T47D (cell line): ENCODE measurements around the gene JPH4.
"Not testable (repeated sequence)": the region's sequence is repeated elsewhere in the genome, so short reads cannot be mapped to it uniquely, and the experiment has no call there.

ENCODE experiments used
- DNase-seq, 2 experiments: peaks; one replicate each; pipeline versions ENCODE4 v3.0.0 to v3.0.0-alpha.2; 2011 to 2012; ENCODE audit warnings: low read depth in 1 of 2, low spot score in 1 of 2
- JUND ChIP-seq: IDR thresholded peaks from 2 replicates; pipeline ENCODE4 v1.6.1; 2012; ENCODE audit warnings: low read depth
- in situ Hi-C: cut with HindIII; loops from 2 replicates; pipeline ENCODE4 v1.10.0; 2016; ENCODE audit warnings: low sequenced_read_pairs, low pct_unique_long_range_greater_than_20kb

Gene JPH4

DNA sequence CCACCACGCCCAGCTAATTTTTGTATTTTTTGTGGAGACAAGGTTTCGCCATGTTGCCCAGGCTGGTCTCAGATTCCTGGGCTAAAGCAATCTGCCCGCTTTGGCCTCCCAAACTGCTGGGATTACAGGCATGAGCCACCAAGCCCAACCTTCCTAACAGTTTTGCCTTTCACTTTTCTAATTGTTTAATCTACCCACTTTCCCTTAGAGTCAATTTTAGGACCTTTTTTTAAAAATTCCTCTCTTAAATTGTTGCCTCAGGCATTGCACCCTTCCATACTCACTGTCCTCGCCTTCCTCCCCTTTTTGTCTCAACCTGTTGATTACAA lies 38.5 kb downstream of the JPH4 start:
- DNase-seq, result no peak
- in situ Hi-C loops, result no loop called here
- no peak for TF ChIP-seq JUND

DNA sequence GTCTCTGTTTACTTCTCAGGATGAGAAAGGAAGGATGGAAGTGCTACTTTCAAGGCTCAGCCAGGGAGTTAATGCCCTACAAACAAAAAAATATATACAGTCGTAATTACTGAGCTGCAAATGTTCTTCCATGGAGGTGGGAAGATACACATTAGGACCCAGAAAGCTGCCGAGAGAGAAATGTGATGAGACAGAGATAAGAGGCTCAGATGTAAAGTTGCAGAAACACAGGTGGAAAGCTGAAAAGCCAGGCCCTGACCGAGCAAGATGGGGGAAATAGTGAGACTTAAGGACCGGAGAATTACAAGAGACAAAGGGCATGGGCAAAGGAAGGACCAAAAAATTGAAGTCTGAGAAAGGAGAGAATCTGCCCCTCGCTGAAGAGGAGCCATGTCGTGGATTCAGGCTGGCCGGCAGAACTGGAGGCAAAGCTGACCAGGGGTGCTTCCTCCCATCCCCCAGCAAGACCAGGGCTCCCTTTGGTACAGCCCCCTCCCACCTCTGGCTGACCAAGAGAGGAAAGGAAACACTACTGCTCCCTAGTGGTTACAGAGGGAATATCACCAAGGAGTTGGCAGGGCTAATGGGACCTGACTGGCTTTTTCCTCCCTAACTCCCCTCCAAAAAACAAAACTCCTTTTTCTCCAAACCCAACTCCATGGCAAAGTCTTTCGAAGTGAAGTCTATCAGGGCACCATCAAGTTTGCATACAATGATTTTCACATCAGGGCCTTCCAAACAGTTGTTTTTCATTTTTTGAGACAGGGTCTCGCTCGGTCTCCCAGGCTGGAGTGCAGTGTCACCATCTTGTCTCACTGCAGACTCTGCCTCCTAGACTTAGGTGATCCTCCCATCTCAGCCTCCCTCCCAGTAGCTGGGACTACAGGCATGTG lies 39.1 kb downstream of the JPH4 start:
- in situ Hi-C loops, result no loop called here

DNA sequence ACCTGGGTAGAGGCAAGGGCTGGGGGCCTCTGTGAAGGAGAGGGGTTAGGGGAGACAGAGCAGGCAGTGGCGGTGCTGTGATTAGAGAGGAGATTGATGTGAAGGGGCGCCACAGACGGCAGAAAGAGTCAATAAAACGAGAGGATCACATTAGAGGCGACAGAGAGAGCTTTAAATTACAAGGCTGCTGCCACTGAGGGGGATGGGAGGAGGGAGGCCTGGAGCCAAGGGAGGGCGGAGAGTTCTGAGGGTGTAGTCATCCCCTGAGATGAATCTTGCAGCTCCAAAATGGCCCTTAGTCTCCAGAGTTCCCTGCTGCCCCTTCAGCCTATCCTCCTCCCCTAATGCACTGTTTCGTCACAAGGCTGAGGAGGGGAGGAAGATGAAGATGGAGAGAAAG lies 39.8 kb downstream of the JPH4 start:
- DNase-seq, result no peak
- in situ Hi-C loops, result no loop called here
- TF ChIP-seq JUND, result no peak

More for the DNA sequence above, 39.1 kb downstream of the JPH4 start:
- DNase-seq, result peak; percentile 20 to 44
- no peak for TF ChIP-seq JUND

DNA sequence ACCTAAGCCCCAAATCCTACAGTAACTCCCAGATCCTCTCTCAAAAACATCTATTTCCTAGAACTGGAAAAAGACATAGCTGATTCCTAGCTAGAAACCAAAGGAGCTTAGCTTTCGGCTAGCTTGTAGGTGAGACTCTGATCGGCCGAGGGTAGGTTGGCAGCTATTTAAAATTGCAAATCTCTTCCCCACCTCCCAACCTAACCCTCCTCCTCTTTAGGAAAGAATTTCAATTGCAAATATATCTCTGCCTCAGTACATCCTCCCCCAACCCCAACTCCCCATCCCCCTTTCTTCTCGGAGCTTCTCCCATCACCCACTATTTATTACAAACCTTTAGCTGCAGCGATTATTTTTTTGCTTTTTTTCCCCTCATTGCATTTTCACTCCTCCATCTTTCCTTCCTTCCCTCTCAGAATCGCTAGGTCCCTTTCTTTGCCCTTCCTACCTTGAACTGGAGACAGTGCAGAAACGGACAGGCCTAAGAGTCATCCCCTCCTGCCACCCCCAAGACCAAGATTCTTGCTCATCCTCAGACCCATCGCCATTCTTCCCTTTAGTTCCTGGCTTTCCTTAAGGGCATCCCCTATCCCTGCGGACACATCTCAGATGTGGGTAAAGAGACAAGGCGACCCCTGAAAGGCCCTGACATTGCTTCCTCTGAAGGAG lies 40.4 kb downstream of the JPH4 start:
- in situ Hi-C loops, result no loop called here
- no peak for DNase-seq
- TF ChIP-seq JUND, result no peak

DNA sequence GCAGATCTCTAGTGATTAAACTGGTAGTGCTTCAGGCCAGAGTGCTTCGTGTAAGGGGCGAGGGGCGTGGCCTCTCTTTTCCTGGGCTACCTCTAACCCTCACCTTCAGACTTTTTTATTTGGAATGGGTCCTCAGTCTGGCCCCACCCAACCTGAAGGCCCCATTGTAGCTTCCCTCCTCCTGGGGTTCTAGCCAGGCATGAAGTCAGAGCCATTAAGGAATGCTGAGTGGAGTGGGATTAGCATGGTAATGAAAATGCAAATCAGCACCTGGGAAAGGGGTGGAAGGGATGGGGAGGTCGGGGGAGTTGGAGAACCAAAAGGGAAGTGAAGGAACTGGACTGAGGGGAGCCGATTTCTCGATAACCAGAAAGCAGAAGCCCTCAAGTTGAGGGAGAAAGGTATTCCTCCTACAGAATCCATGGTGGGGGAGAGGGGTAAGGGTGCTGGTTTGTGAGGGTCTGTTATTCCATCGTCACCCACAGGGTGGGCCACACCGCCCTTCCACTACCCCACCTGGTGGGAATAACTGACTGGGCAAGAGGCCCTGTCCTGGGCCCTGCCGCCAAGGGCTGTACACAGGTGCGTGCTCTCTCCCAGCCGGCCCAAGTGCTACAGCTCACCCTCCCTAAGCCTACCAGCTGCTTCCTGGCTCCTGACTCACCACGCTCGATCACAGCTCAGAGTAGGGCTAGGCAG lies 41.1 kb downstream of the JPH4 start:
- in situ Hi-C loops, result no loop called here
- no peak for TF ChIP-seq JUND
- DNase-seq, result no peak

DNA sequence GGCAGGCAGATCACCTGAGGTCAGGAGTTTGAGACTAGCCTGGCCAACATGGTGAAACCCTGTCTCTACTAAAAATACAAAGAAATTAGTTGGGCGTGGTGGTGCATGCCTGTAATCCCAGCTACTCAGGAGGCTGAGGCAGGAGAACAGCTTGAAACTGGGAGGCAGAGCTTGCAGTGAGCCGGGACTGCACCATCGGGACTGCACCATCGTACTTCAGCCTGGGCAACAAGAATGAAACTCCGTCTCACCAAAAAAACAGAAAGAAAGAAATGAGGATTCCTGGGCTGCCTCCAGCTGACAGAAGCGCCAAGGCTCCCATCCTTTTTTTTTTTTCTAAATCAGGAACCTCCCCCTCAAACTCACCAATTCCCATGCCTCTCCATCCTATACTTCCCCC lies 41.7 kb downstream of the JPH4 start:
- DNase-seq, in situ Hi-C loops: not testable (repeated sequence)

DNA sequence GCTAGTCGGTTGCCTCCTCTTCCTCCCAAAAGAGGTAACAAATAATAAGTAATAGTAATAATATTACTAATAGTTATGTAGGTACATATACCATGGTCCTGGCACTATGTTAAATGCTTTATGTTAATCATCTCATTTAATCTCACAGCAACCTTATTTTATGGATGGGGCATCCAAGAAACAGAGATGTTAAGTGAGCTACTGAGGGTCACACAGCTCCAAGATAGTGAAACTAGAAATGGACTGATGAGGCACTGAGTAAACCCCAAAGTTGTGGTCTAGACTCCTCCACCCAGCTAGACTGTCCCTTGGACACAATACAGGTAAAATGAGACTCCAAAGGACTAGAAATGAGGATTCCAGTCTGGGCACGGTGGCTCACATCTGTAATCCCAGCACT lies 42.1 kb downstream of the JPH4 start:
- in situ Hi-C loops, result no loop called here
- DNase-seq, result no peak
- no peak for TF ChIP-seq JUND

DNA sequence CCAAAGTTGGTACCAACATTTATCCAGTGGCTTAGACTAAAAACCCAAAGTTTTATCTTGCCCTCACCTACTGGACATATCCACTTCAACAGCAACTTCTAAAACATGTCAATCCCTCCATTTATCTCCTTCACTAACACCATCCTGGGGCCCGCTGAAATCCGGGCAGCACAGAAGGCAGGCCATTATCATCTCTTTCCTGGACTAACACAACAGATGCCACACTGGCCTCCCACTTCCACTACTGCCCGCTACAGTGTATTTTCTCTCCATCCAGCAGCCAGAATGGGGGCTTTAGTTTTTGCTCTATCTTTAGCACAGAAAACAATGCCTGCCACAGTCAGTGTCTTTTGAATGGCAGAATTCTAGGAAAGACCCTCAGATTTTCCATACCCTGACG lies 42.6 kb downstream of the JPH4 start:
- no peak for DNase-seq
- in situ Hi-C loops, result no loop called here
- TF ChIP-seq JUND, result no peak

DNA sequence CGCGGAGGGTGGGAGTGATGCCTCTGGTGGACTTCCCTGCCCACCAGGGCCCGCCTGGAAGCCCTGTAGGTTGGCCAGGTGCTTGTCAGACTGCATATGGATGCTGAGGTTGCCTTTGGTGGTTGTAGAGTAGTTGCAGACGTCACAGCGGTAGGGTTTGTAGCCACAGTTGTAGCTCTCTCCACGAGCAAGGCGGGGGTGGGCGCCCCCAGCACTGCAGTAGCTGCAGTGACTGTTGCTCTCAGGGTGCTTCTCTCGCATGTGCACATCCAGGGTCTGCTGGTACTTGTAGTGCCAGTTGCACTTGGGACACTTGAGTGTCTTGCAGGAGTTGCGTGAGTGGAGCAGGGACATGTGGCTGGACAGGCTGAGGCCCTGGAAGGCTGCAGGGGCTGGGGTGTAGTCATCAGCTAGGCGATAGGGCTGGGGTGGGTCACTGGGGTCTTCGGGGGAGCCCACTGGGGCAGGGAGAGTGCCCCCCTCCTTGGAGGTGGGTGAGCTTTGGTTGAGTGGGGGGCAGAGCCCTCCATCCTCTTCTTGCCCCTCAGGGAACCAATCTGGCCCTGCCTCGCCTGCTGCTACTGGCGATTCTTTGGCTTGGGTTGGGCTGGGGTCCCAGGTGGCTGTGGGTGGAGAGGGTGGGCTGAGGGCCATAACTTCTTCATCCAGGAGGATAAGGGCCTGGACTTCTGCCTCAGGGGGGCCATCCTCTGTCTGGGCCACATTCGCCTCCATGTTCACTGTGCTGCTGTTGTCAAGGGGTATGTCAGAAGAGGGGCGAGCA lies 44.7 kb downstream of the JPH4 start:
- DNase-seq, result no peak
- in situ Hi-C loops, result no loop called here
- no peak for TF ChIP-seq JUND

DNA sequence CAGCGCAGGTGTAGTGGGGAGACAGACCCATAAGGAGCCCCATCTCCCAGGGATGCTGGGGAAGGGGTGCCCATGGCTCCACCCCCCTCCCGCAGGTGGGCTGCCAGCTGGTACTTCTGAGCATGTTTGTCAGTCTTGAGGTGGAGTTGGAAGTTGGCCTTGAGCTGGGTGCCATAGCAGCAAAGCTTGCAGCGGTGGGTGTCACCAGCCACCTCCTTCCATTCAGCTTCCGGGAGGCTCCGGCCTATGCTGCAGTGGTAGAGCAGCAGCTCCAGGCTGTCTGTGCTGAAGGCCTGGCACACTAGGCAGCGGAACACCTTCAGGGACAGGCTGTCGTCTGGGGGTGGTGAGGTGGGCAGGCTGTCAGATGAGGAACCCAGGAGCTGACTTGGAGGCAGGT lies 45.9 kb downstream of the JPH4 start:
- no peak for TF ChIP-seq JUND
- in situ Hi-C loops, result no loop called here
- no peak for DNase-seq

DNA sequence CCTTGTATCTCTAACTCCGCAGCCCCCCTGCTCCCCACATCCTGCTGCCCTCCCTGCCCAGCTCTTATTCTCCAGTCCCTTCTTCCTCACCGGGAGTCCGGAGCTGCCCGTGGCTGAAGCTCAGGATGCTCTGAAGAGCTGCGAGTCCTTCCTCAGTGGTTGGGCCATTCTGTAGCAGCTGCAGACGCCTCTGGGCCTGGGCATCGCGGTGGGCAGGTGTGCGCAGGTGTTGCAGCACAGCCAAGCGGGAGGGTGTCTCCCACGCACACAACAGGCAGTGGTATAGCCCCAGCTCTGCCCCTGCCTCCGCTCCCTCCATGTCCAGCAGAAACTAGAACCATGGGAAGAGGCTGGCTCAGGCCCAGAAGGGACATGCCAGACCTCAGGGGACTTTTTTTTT lies 47.2 kb downstream of the JPH4 start:
- no peak for TF ChIP-seq JUND
- in situ Hi-C loops, result no loop called here
- DNase-seq, result no peak

DNA sequence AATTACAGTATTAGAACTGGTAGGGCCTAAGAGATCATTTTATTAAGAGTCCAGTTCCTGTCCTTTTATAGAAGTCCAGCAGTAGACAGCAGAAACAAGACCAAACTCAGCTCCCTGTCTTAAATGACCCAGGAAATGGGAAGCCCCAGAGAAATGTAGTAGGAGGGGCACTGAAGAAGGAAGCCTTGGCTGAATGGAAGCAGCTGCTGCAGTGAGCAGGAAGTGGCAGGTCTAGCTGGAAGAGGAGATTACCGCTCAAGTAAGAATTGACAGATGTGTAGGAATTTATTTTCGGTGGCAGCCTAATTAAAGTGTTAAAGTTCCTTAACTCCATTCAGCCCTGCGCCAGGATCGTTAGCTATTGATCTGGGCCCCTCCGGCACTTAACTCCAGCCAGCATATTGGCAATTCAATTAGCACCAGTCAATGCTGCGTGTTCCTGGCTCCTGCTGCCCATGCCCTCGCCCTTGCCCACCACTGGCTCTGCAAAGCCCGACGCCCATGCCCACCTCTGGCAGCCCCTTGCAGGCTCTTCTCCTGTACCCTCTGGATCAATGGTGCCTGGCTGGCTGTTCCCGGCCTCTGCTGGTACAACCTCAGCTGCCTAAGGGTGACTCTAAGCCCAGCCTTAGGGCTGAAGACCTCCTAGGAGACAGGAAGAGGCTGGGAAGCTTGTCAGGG lies 48.1 kb downstream of the JPH4 start:
- no peak for DNase-seq
- no peak for TF ChIP-seq JUND
- in situ Hi-C loops, result no loop called here
